CD8-positive, alpha-beta memory T cell (primary cell): ENCODE results near the gene COL4A1. TPM values are rescaled to one million over a fixed set of nuclear protein-coding genes. Genes with fewer than 3 reads are reported as not detected.

Source experiments
- CTCF ChIA-PET: fragments of 350-600 bp; sonication (Branson Sonifier 250); formaldehyde crosslinking; loops from one replicate; lab custom pipeline; 2021; ENCODE audit warnings: antibody characterized with exemption; lab: Charles Lee
- POLR2A ChIA-PET: fragments of 350-600 bp; sonication (Branson Sonifier 250); formaldehyde crosslinking; loops from one replicate; lab custom pipeline; 2021; ENCODE audit warnings: antibody characterized with exemption; lab: Charles Lee
- DNase-seq, 5 donors: peaks; one replicate each; pipeline versions ENCODE4 v3.0.0 to v3.0.0-alpha.2; 2020 to 2022; ENCODE audit warnings: mixed read lengths in 1 of 5
- H3K27ac ChIP-seq: one replicate; pipeline ENCODE4 v1.7.0; 2013; ENCODE audit warnings: low read depth, mild to moderate bottlenecking, low read length, moderate library complexity
- H3K27me3 ChIP-seq: 2 replicates; pipeline ENCODE4 v1.7.0; 2013; ENCODE audit warnings: low read length, mild to moderate bottlenecking; ENCODE audit not compliant: insufficient read depth, poor library complexity, severe bottlenecking
- H3K36me3 ChIP-seq: 2 replicates; pipeline ENCODE4 v1.7.0; 2013; ENCODE audit warnings: mild to moderate bottlenecking, low read length, moderate library complexity; ENCODE audit not compliant: insufficient read depth
- H3K4me1 ChIP-seq: 2 replicates; pipeline ENCODE4 v1.7.0; 2013; ENCODE audit warnings: mild to moderate bottlenecking, low read length, moderate library complexity; ENCODE audit not compliant: insufficient read depth
- H3K4me3 ChIP-seq: 2 replicates; pipeline ENCODE4 v1.7.0; 2013; ENCODE audit warnings: mild to moderate bottlenecking, low read length
- H3K9me3 ChIP-seq: 2 replicates; pipeline ENCODE4 v1.7.0; 2013; ENCODE audit warnings: mild to moderate bottlenecking, low read length
- H3K27ac Mint-ChIP-seq, 8 donors: one replicate each; pipeline ENCODE4 v1.8.0; 2020 to 2021; ENCODE audit warnings: mixed read lengths in 8 of 8, mild to moderate bottlenecking in 6 of 8, inconsistent platforms in 3 of 8, moderate library complexity in 3 of 8
- H3K27me3 Mint-ChIP-seq, 2 donors: one replicate each; pipeline ENCODE4 v1.8.0; 2020 to 2021; ENCODE audit warnings: mixed read lengths in 2 of 2, mild to moderate bottlenecking in 1 of 2, moderate library complexity in 1 of 2
- H3K36me3 Mint-ChIP-seq, 3 donors: one replicate each; pipeline ENCODE4 v1.8.0; 2020 to 2021; ENCODE audit warnings: mixed read lengths in 3 of 3, inconsistent platforms in 1 of 3, mild to moderate bottlenecking in 1 of 3
- H3K4me1 Mint-ChIP-seq, 3 donors: one replicate each; pipeline ENCODE4 v1.8.0; 2020 to 2021; ENCODE audit warnings: mixed read lengths in 3 of 3, inconsistent platforms in 1 of 3, mild to moderate bottlenecking in 1 of 3
- H3K4me3 Mint-ChIP-seq, 7 donors: one replicate each; pipeline ENCODE4 v1.8.0; 2020 to 2021; ENCODE audit warnings: mixed read lengths in 7 of 7, mild to moderate bottlenecking in 6 of 7, moderate library complexity in 4 of 7, inconsistent platforms in 2 of 7
- H3K9me3 Mint-ChIP-seq, 5 donors: one replicate each; pipeline ENCODE4 v1.8.0; 2020 to 2022; ENCODE audit warnings: mixed read lengths in 5 of 5, mild to moderate bottlenecking in 3 of 5, moderate library complexity in 2 of 5, inconsistent platforms in 1 of 5
- polyA plus RNA-seq: library from polyadenylated mRNA; unstranded; fragments of 300-500 nt; fragmentation: Illumina TruSeq; gene quantifications from one replicate; pipeline ENCODE4 v1.2.3, GENCODE V29; 2021
- total RNA-seq, 2 experiments: library from RNA; stranded (reverse); gene quantifications; one replicate each; pipeline ENCODE4 v1.2.3, GENCODE V29; 2021

Gene COL4A1
- total and polyA plus RNA-seq, 3 experiments from 2014 or later: not detected

DNA sequence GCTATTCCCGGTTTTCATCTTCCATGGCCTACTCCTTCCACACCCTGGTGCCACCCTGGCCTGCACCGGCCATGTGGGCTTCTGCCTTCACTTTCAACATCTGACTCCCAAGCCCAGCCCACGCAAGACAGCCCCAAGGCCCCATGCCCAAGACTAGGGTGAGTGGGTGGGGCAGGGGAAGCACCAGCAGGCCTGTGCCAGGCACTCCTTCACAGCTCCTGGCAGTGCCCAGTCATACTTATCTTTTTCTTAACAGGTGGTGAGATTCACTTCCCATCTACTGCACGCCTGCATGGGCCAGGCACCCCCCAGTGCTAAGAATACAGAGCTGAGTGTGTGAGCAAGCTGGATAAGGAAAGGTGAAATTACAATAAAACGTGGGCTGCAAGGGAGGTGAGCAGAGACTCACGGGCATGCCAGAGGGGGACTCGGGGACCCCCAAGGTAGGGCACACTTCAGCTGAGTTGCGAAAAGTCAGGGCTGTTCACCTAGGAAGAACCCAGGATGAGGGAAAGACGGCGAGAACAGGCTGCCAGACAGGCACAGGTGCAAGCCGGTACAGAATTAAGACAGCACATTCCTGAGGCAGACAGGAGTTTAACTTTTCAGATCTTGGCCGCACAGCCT is 55.7 kb downstream of the COL4A1 start:
- Mint-ChIP-seq H3K36me3 (no peaks in the 10 kb centered on the region), H3K4me3 (no peak overlapping the region), H3K9me3 (peaks cover 0 to 4% (median 2%) of the 10 kb centered on the region in 5 donors), H3K4me1 (no peaks in the 10 kb centered on the region), H3K27me3 (peaks cover 0 to 4% of the 10 kb centered on the region in 2 donors), H3K27ac (no peak overlapping the region)
- H3K27me3 ChIP-seq: no peaks in the 10 kb centered on the region
- no peak overlapping the region for H3K27ac ChIP-seq
- no peak overlapping the region for H3K4me3 ChIP-seq
- no peaks in the 10 kb centered on the region for H3K36me3 ChIP-seq
- POLR2A ChIA-PET: no interaction called here
- no peaks in the 10 kb centered on the region for H3K4me1 ChIP-seq
- H3K9me3 ChIP-seq: no peaks in the 10 kb centered on the region
- CTCF ChIA-PET: no interaction called here
- no peak for DNase-seq

DNA sequence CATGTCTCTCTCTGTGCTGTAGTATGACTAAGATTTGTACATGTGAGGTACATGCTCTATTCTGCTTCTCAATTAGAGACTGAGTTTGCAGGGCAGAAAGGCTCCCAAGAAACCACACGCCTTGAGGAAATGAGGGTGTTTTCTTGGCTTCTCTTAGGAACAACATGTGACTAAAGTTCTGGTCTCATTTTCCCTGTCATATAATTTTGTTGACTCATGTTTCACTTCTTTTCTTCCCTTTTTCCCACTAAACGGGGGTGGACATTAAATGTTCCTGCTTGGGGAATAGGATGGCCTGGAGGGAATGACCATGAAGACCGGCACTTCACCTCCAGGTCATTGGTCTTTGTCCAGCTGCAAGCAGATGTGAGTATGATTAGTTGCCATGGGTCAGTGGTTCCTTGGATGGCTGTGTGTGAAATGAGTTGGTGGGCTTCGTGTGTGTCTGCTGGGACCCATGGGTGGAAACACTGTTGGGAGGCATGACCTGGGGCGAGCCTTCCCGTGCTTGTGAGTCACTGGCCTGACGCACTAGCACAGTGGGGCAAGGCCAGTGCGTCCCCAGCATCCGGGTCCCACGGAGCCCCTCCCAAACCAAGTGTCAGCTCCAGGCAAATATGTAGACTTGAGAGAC is 56.6 kb downstream of the COL4A1 start:
- H3K9me3 Mint-ChIP-seq: peaks cover 0 to 3% (median 2%) of the 10 kb centered on the region in 5 donors
- no peaks in the 10 kb centered on the region for H3K36me3 Mint-ChIP-seq
- Histone ChIP-seq H3K27ac (no peak overlapping the region), H3K4me3 (no peak overlapping the region), H3K9me3 (no peaks in the 10 kb centered on the region), H3K36me3 (no peaks in the 10 kb centered on the region), H3K4me1 (no peaks in the 10 kb centered on the region), H3K27me3 (no peaks in the 10 kb centered on the region)
- H3K27ac Mint-ChIP-seq: no peak overlapping the region
- DNase-seq: no peak
- no peaks in the 10 kb centered on the region for H3K4me1 Mint-ChIP-seq
- H3K27me3 Mint-ChIP-seq: peaks cover 0 to 4% of the 10 kb centered on the region in 2 donors
- no peak overlapping the region for H3K4me3 Mint-ChIP-seq
- CTCF ChIA-PET: no interaction called here
- POLR2A ChIA-PET: no interaction called here

DNA sequence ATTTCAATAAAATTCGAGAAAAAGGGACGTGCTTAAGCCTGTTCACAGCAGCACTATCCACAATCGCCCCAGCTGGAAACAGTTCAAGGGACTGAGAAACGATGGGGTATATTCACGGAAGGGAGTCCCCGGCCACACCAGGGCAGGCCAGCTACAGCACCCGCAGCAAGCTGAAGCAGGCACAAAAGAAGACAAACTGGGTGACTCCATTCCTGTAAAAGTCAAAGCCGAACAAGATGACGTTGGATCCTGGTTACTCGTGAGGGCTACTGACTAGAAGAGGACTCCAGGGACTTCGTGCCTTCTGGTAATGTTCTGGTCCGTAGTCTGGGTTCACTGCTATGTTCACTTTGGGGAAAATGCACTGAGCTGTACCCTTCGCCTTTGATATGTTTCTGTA is 57.6 kb downstream of the COL4A1 start:
- no peak for DNase-seq
- no peak overlapping the region for H3K4me3 Mint-ChIP-seq
- POLR2A ChIA-PET: no interaction called here
- H3K36me3 Mint-ChIP-seq: no peaks in the 10 kb centered on the region
- Histone ChIP-seq H3K27ac (no peak overlapping the region), H3K27me3 (no peaks in the 10 kb centered on the region), H3K4me3 (no peak overlapping the region), H3K36me3 (no peaks in the 10 kb centered on the region), H3K4me1 (no peaks in the 10 kb centered on the region), H3K9me3 (no peaks in the 10 kb centered on the region)
- CTCF ChIA-PET: no interaction called here
- H3K9me3 Mint-ChIP-seq: peaks cover 0 to 2% (median 0%) of the 10 kb centered on the region in 5 donors
- H3K27me3 Mint-ChIP-seq: peaks cover 4 to 6% of the 10 kb centered on the region in 2 donors
- H3K4me1 Mint-ChIP-seq: no peaks in the 10 kb centered on the region
- H3K27ac Mint-ChIP-seq: no peak overlapping the region

DNA sequence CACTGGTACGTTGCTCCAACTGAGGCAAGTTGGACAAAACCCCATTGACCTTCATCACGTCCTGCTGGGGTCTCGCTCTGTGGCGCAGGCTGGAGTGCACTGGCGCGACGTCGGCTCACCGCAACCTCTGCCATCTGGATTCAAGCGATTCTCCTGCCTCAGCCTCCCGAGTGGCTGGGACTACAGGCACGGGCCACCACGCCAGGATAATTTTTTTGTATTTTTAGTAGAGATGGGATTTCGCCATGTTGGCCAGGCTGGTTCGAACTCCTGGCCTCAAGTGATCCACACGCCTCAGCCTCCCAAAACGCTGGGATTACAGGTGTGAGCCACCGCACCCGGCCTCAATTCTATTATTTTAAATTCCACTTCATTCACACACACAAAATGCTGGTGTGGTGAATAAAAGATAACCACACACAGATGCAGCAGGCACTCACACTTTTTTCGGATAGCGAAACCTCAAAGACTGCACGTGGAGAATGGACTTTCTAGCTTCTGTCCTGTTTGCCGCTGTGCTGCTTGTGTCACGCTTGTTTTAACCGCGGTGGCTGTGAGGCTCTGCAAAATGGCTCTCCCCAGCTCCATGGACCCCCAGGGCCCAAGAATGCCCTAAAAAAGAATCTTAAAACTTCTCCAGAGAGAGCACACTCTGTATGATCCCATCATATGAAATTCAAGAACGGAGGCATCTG is 58.4 kb downstream of the COL4A1 start:
- no peak overlapping the region for H3K4me3 ChIP-seq
- no peaks in the 10 kb centered on the region for H3K4me1 Mint-ChIP-seq
- H3K27me3 Mint-ChIP-seq: peaks cover 4 to 9% of the 10 kb centered on the region in 2 donors
- no peaks in the 10 kb centered on the region for H3K9me3 ChIP-seq
- H3K9me3 Mint-ChIP-seq: peaks cover 0 to 2% (median 0%) of the 10 kb centered on the region in 5 donors
- ChIA-PET CTCF (no interaction called here), POLR2A (no interaction called here)
- H3K27me3 ChIP-seq: no peaks in the 10 kb centered on the region
- no peak for DNase-seq
- no peak overlapping the region for H3K27ac ChIP-seq
- H3K27ac Mint-ChIP-seq: no peak overlapping the region
- no peaks in the 10 kb centered on the region for H3K4me1 ChIP-seq
- no peaks in the 10 kb centered on the region for H3K36me3 ChIP-seq
- H3K36me3 Mint-ChIP-seq: no peaks in the 10 kb centered on the region
- no peak overlapping the region for H3K4me3 Mint-ChIP-seq

DNA sequence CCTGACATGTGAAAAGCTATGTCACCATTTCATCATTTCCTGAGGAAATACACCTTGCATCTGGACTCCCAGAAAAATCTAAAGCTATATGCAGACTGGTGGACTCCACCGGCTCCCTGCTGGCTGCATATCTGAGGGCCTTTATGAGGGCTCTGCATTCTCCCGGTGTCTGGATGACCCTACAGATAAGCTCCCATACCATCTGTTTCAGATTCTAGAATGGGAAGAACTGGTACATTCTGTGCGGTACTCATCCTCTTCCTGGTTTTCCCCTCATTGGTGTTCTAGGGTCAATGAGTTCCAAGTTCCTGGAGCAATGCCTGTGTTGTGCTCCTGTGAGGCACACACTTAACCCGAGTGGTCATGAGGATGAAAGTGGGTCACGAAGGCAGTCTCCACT is 60.4 kb downstream of the COL4A1 start:
- Histone ChIP-seq H3K27ac (no peak overlapping the region), H3K36me3 (no peaks in the 10 kb centered on the region), H3K27me3 (no peaks in the 10 kb centered on the region), H3K9me3 (no peaks in the 10 kb centered on the region), H3K4me1 (no peaks in the 10 kb centered on the region), H3K4me3 (no peak overlapping the region)
- ChIA-PET CTCF (no interaction called here), POLR2A (no interaction called here)
- Mint-ChIP-seq H3K4me3 (no peak overlapping the region), H3K27ac (no peak overlapping the region), H3K4me1 (no peaks in the 10 kb centered on the region), H3K9me3 (peaks cover 0 to 2% (median 0%) of the 10 kb centered on the region in 5 donors), H3K36me3 (no peaks in the 10 kb centered on the region), H3K27me3 (peaks cover 4 to 12% of the 10 kb centered on the region in 2 donors)
- DNase-seq: no peak

DNA sequence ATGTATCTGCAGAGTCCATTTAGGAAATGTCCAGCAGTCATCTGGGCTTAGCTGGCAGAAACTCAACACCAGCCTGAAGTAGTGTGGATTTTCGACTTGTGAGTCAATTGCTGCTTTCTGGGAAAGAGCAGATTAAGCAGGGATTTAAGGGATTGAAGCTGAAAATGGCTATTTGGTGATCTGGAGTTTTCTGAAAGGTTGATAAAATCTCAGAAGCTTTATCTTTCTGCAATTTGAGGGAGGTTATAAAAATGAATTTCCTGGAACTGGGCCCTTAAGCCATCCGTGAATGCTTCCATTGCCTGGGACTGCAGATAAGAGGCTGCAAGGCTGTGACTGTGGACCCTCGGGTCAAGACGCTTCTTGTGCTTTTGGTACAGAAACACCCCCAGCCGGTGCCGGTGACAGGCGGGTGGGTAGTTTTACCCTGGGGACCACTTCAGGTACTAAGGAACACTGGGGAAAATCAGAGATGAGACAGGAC is 61.5 kb downstream of the COL4A1 start:
- CTCF ChIA-PET: no interaction called here
- Mint-ChIP-seq H3K36me3 (no peaks in the 10 kb centered on the region), H3K4me3 (no peak overlapping the region), H3K4me1 (no peaks in the 10 kb centered on the region), H3K27ac (no peak overlapping the region), H3K9me3 (no peaks in the 10 kb centered on the region), H3K27me3 (peaks cover 4 to 15% of the 10 kb centered on the region in 2 donors)
- no peaks in the 10 kb centered on the region for H3K36me3 ChIP-seq
- H3K4me3 ChIP-seq: no peak overlapping the region
- H3K27ac ChIP-seq: no peak overlapping the region
- H3K9me3 ChIP-seq: no peaks in the 10 kb centered on the region
- DNase-seq: no peak
- POLR2A ChIA-PET: no interaction called here
- H3K4me1 ChIP-seq: no peaks in the 10 kb centered on the region
- H3K27me3 ChIP-seq: no peaks in the 10 kb centered on the region

DNA sequence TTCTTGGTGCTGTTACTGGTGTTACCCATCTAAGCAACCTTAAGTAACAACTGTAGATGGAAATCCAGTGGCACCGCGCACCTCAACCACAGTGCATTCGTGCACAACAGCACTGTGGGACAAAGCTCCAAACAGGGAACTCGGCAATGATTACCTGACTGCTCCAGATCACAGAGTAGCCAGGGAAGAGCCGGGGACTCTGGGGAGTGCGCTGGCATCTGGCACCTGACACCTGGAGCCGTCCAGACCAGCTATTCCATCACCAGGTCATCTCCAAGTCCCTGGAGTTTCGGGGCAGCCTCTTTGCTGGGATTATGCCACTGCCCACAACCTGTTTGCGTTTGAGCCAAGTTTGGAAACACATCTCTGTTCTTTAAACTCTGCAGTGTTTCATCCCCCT is 62.0 kb downstream of the COL4A1 start:
- no peaks in the 10 kb centered on the region for H3K9me3 Mint-ChIP-seq
- no peaks in the 10 kb centered on the region for H3K9me3 ChIP-seq
- H3K4me3 Mint-ChIP-seq: no peak overlapping the region
- peaks cover 4 to 15% of the 10 kb centered on the region in 2 donors for H3K27me3 Mint-ChIP-seq
- no peaks in the 10 kb centered on the region for H3K36me3 Mint-ChIP-seq
- H3K4me1 Mint-ChIP-seq: no peaks in the 10 kb centered on the region
- POLR2A ChIA-PET: no interaction called here
- H3K4me1 ChIP-seq: no peaks in the 10 kb centered on the region
- H3K4me3 ChIP-seq: no peak overlapping the region
- DNase-seq: no peak
- H3K36me3 ChIP-seq: no peaks in the 10 kb centered on the region
- H3K27ac Mint-ChIP-seq: no peak overlapping the region
- no peak overlapping the region for H3K27ac ChIP-seq
- CTCF ChIA-PET: no interaction called here
- no peaks in the 10 kb centered on the region for H3K27me3 ChIP-seq
